ENCODE measurements around the gene CPT1B. TPM values are rescaled to one million over a fixed set of nuclear protein-coding genes. Genes with fewer than 3 reads are reported as not detected.

The CPT1B gene
- total and polyA plus RNA-seq, 2 experiments from 2014 or later: 1.3 to 2.9 TPM

DNA sequence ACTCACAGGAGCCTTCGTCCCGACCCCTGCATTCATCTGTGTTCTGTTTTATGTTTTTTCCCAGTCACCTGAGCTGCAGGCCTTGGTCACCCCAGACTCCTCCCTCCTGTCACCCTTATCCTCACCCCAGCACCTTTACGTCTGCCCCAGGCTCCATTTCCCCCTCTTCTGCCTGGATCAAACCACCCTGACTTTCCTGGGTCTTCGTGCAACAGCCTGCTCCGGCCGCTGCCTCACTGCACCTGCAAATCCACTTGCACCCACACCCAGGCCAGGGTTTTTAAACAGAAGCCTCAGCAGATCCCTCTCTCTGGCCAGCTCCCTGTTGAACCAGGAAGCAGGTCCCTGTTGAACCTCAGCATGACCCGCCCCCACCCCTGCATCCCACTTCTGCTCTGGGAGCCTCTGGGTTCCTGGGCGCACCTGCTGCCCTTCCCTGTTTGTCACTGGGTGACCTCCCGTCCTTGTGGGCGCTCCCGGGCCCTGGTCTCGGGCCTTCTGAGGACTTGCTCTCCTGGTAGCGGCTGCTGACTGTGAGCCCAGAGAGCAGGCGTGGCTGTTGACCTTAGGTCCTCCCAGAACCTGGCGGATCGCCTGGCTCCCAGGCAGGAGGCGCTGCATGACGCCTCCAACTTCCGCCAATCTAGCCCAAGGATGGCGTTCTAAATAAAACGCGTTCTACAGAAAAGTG is 35.2 kb upstream of the CPT1B start:
- in situ Hi-C loops (cut with MboI): no loop called here
- Histone ChIP-seq H2AFZ (no peak overlapping the region), H3K9me2 (ENCODE audit: insufficient read depth) (no peaks in the 10 kb centered on the region), H3K4me3 (no peak overlapping the region), H3K4me2 (ENCODE audit: unreplicated experiment) (no peak overlapping the region), H3K4me1 (ENCODE audit: insufficient read depth) (no peaks in the 10 kb centered on the region), H3K27ac (no peak overlapping the region), H3K9ac (no peak overlapping the region), H3K27me3 (replicated peaks; ENCODE audit: insufficient read depth) (no peaks in the 10 kb centered on the region), H3K79me2 (ENCODE audit: insufficient read depth) (no peaks in the 10 kb centered on the region), H3F3A (ENCODE audit: insufficient read depth) (no peaks in the 10 kb centered on the region), H3K9me3 (ENCODE audit: low read depth) (no peaks in the 10 kb centered on the region), H4K20me1 (ENCODE audit: insufficient read depth) (no peaks in the 10 kb centered on the region), H3K36me3 (ENCODE audit: low read depth) (no peaks in the 10 kb centered on the region)
- no peak for TF ChIP-seq EZH2 (IDR thresholded peaks at IDR 0.05; ENCODE audit: insufficient read depth, poor library complexity, severe bottlenecking)
- no peak for TF ChIP-seq EZH2phosphoT487 (IDR thresholded peaks at IDR 0.05; ENCODE audit: insufficient read depth, low read depth)
- DNase-seq: no peak
- 74% methylated on average over 22 of the region's 22 CpGs for WGBS, 2 experiments (ENCODE audit: low coverage in 1 of 2, low lambda C conversion rate in 2 of 2, missing lambda C conversion rate in 2 of 2)

DNA sequence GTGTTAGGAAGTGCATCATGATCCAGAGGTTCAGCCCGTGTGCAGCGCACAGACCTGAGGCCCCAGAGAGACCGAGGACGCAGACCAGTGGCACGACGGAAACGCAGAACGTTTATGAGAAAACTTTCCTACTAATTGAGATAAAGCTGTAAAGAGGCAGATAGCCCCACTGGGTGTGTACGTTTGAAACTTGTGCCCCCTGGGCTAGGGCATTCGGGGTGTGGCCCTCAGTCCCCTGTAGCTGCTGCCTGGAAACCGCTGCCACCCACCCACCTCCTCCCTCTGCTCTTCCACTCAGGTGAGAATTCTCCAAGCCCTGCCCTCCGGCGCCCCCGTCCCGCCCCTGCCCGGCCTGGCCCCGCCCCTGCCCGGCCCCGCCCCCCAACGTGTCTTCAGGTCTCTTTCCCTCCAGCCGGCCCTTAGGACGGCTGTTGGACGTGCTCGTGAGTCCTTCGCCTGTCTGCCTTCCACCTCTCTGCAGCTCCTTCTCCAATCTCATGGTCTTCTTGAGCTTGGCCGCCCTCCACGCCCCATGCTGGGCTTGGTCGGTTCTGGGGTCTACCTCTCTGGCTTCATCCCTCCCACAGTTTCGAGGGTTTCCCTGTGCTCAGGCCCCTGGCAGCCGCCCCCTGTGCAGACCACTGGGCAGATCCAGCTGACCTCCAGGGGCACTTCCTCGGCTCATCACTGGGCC is 34.4 kb upstream of the CPT1B start:
- Histone ChIP-seq H3K27ac (no peak overlapping the region), H3K4me3 (no peak overlapping the region), H3K4me2 (ENCODE audit: unreplicated experiment) (no peak overlapping the region), H2AFZ (no peak overlapping the region), H4K20me1 (ENCODE audit: insufficient read depth) (no peaks in the 10 kb centered on the region), H3K9ac (no peak overlapping the region), H3K9me2 (ENCODE audit: insufficient read depth) (no peaks in the 10 kb centered on the region), H3K27me3 (replicated peaks; ENCODE audit: insufficient read depth) (no peaks in the 10 kb centered on the region), H3F3A (ENCODE audit: insufficient read depth) (no peaks in the 10 kb centered on the region), H3K36me3 (ENCODE audit: low read depth) (no peaks in the 10 kb centered on the region), H3K4me1 (ENCODE audit: insufficient read depth) (no peaks in the 10 kb centered on the region), H3K9me3 (ENCODE audit: low read depth) (no peaks in the 10 kb centered on the region), H3K79me2 (ENCODE audit: insufficient read depth) (no peaks in the 10 kb centered on the region)
- in situ Hi-C loops (cut with MboI): no loop called here
- DNase-seq: no peak
- 31 to 36% methylated on average over 20 to 31 of the region's 31 CpGs for WGBS, 2 experiments (ENCODE audit: low coverage in 1 of 2, low lambda C conversion rate in 2 of 2, missing lambda C conversion rate in 2 of 2)
- no peak for TF ChIP-seq EZH2phosphoT487 (IDR thresholded peaks at IDR 0.05; ENCODE audit: insufficient read depth, low read depth)
- no peak for TF ChIP-seq EZH2 (IDR thresholded peaks at IDR 0.05; ENCODE audit: insufficient read depth, poor library complexity, severe bottlenecking)

DNA sequence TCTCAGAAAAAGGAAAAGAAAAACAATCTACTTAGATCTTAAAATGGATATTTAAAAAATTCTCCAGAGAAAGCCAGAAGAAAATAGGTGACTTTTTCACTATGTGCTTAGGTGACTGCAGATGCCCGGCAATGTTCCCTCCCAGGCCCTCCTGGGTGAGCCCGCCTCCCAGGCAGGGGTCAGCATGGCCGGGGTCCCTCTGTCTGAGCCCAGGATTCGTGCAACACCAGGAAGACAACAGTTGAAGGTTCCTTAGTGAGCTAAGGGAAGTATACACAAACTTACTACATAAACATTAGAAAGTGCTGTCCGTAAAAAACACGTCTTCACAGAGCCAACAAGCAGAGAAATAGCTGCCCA is 33.9 kb upstream of the CPT1B start:
- in situ Hi-C loops (cut with MboI): no loop called here
- no peak for DNase-seq
- Histone ChIP-seq H3K4me2 (ENCODE audit: unreplicated experiment) (no peak overlapping the region), H3F3A (ENCODE audit: insufficient read depth) (no peaks in the 10 kb centered on the region), H3K4me3 (no peak overlapping the region), H3K79me2 (ENCODE audit: insufficient read depth) (no peaks in the 10 kb centered on the region), H3K9me2 (ENCODE audit: insufficient read depth) (no peaks in the 10 kb centered on the region), H3K27me3 (replicated peaks; ENCODE audit: insufficient read depth) (no peaks in the 10 kb centered on the region), H3K9ac (no peak overlapping the region), H3K36me3 (ENCODE audit: low read depth) (no peaks in the 10 kb centered on the region), H2AFZ (no peak overlapping the region), H3K4me1 (ENCODE audit: insufficient read depth) (no peaks in the 10 kb centered on the region), H4K20me1 (ENCODE audit: insufficient read depth) (no peaks in the 10 kb centered on the region), H3K9me3 (ENCODE audit: low read depth) (no peaks in the 10 kb centered on the region), H3K27ac (no peak overlapping the region)
- 44 to 49% methylated on average over 6 of the region's 6 CpGs for WGBS, 2 experiments (ENCODE audit: low coverage in 1 of 2, low lambda C conversion rate in 2 of 2, missing lambda C conversion rate in 2 of 2)
- TF ChIP-seq EZH2phosphoT487 (IDR thresholded peaks at IDR 0.05; ENCODE audit: insufficient read depth, low read depth) (no peak), EZH2 (IDR thresholded peaks at IDR 0.05; ENCODE audit: insufficient read depth, poor library complexity, severe bottlenecking) (no peak)

DNA sequence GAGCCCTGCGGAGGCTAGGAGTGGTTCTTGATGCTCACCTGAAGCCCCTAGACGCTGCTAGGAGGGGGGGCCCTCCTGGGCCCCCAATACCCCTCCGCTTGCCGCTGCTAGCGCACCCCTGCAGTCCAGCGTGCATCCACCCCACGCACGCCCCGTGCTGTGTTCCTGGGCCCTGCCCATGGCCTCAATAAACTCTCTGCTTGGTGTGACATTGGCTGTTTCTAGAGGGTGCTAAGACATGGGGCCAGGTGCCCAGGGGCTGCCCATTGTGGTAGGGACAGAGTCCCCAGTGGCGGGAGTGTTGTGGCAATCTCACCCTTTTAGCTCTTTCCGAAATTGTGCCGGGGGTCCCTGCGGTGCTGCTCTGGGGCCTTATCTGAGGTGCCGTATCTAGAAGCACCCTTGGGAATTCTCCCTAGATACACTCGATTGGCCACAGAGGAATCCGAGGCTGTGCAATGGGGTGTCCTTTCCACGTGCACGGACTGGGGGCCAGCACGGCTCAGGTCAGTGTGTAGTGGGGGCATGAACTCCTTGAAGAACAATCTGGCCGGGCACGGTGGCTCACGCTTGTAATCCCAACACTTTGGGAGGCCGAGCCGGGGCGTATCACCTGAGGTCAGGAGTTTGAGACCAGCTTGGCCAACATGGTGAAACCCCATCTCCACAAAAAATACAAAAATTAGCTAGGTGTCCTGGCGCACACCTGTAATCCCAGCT is 33.3 kb upstream of the CPT1B start:
- Histone ChIP-seq H3K4me3 (no peak overlapping the region), H3K4me1 (ENCODE audit: insufficient read depth) (no peaks in the 10 kb centered on the region), H2AFZ (no peak overlapping the region), H3K4me2 (ENCODE audit: unreplicated experiment) (no peak overlapping the region), H3K9ac (no peak overlapping the region), H4K20me1 (ENCODE audit: insufficient read depth) (no peaks in the 10 kb centered on the region), H3K27ac (no peak overlapping the region), H3K9me3 (ENCODE audit: low read depth) (no peaks in the 10 kb centered on the region), H3K36me3 (ENCODE audit: low read depth) (no peaks in the 10 kb centered on the region), H3K79me2 (ENCODE audit: insufficient read depth) (no peaks in the 10 kb centered on the region), H3K27me3 (replicated peaks; ENCODE audit: insufficient read depth) (no peaks in the 10 kb centered on the region), H3F3A (ENCODE audit: insufficient read depth) (no peaks in the 10 kb centered on the region), H3K9me2 (ENCODE audit: insufficient read depth) (no peaks in the 10 kb centered on the region)
- in situ Hi-C loops (cut with MboI): no loop called here
- no peak for TF ChIP-seq EZH2phosphoT487 (IDR thresholded peaks at IDR 0.05; ENCODE audit: insufficient read depth, low read depth)
- TF ChIP-seq EZH2 (IDR thresholded peaks at IDR 0.05; ENCODE audit: insufficient read depth, poor library complexity, severe bottlenecking): no peak
- no peak for DNase-seq
- 84% methylated on average over 25 to 26 of the region's 26 CpGs for WGBS, 2 experiments (ENCODE audit: low coverage in 1 of 2, low lambda C conversion rate in 2 of 2, missing lambda C conversion rate in 2 of 2)
